K562 (cell line): ENCODE data around the gene SLC6A9. TPM values are rescaled to one million over a fixed set of nuclear protein-coding genes. Genes with fewer than 3 reads are reported as not detected.

Experiments
- CBX2 ChIP-seq: fragments of 200-600 bp; sonication (generic); IDR thresholded peaks from one replicate; pipeline ENCODE4 v1.6.1; 2012; ENCODE audit warnings: mild to moderate bottlenecking, low read length, inconsistent platforms; ENCODE audit not compliant: insufficient read depth, poor library complexity, severe bottlenecking
- CBX5 ChIP-seq: IDR thresholded peaks from 2 replicates; pipeline ENCODE4 v1.6.1; 2014; ENCODE audit warnings: low read depth, borderline replicate concordance
- CHD4 ChIP-seq: fragments of 200-600 bp; sonication (generic); IDR thresholded peaks from 3 replicates; pipeline ENCODE4 v1.6.1; 2012; ENCODE audit warnings: low read depth, mild to moderate bottlenecking, mixed read lengths, low read length, inconsistent platforms; ENCODE audit not compliant: insufficient read depth, insufficient replicate concordance, poor library complexity, severe bottlenecking
- CREM ChIP-seq: IDR thresholded peaks from 2 replicates; pipeline ENCODE4 v1.6.1; 2014; ENCODE audit warnings: antibody characterized with exemption, low read depth
- GABPB1 ChIP-seq: sonication (generic); formaldehyde crosslinking; IDR thresholded peaks from 2 replicates; pipeline ENCODE4 v1.8.0; 2022; ENCODE audit warnings: mild to moderate bottlenecking, missing genetic modification reagents
- HDAC2 ChIP-seq: fragments of 450-650 bp; IDR thresholded peaks from 2 replicates; pipeline ENCODE4 v1.6.1; 2016; ENCODE audit warnings: mild to moderate bottlenecking
- NONO ChIP-seq, 2 experiments: fragments of 200-400 bp in 1 of 2; fragments of 450-650 bp in 1 of 2; formaldehyde crosslinking in 1 of 2; IDR thresholded peaks; 2 replicates each; pipeline ENCODE4 v1.6.1; 2017; ENCODE audit warnings: low read depth in 2 of 2, mild to moderate bottlenecking in 2 of 2, moderate library complexity in 2 of 2, low read length in 1 of 2
- PTTG1 ChIP-seq: fragments of 450-650 bp; IDR thresholded peaks from 2 replicates; pipeline ENCODE4 v1.6.1; 2016; ENCODE audit warnings: low read depth, mild to moderate bottlenecking, missing genetic modification characterization, missing compliant biosample characterization
- ZNF766 ChIP-seq: fragments of 200-800 bp; sonication (Bioruptor generic); conservative IDR thresholded peaks from 2 replicates; pipeline ENCODE4 v1.6.1; 2016; ENCODE audit warnings: missing genetic modification characterization, missing compliant biosample characterization
- polyA plus RNA-seq, 8 experiments: library from polyadenylated mRNA; depleted of rRNA in 4 of 8; stranded (reverse) in 5 of 8; unstranded in 3 of 8; fragments of >200 nt; fragmentation: Nextera tagmentation in 2 of 8; fragmentation: Illumina TruSeq in 1 of 8; extraction: Ambion mirVana in 2 of 8; extraction: Trizol in 1 of 8; gene quantifications; 2 replicates each; pipeline versions ENCODE4 v1.2.1 to v1.2.3, GENCODE V29; 2011 to 2014; ENCODE audit warnings: inconsistent platforms in 1 of 8, missing spikeins in 1 of 8
- total RNA-seq, 7 experiments: library from RNA; depleted of rRNA in 6 of 7; stranded (reverse); fragments of >200 nt in 6 of 7; fragmentation: Illumina TruSeq in 2 of 7; extraction: Trizol in 2 of 7; gene quantifications; 2 replicates each; pipeline versions ENCODE4 v1.2.1 to v1.2.3, GENCODE V29; 2011 to 2021; ENCODE audit warnings: low replicate concordance in 1 of 7
- TF ChIP-seq, protein P1 (sequence below), 2 experiments: fragments of 450-650 bp in 1 of 2; sonication (generic) in 1 of 2; formaldehyde crosslinking in 1 of 2; IDR thresholded peaks; 2 replicates each; pipeline versions ENCODE4 v1.7.1 to v1.9.0; 2016 to 2022; ENCODE audit warnings: inconsistent platforms in 1 of 2, mild to moderate bottlenecking in 1 of 2, missing genetic modification reagents in 1 of 2
- TF ChIP-seq, protein P2 (sequence below): fragments of 250-450 bp; sonication (Bioruptor Pico); IDR thresholded peaks from 2 replicates; pipeline ENCODE4 v1.9.0; 2021; ENCODE audit warnings: mild to moderate bottlenecking
- TF ChIP-seq, protein P3 (sequence below): IDR thresholded peaks from 2 replicates; pipeline ENCODE4 v1.6.1; 2016; ENCODE audit warnings: missing genetic modification characterization, missing compliant biosample characterization
- TF ChIP-seq, protein P4 (sequence below): fragments of 200-800 bp; sonication (Bioruptor generic); IDR thresholded peaks from 2 replicates; pipeline ENCODE4 v1.6.1; 2017; ENCODE audit warnings: missing genetic modification characterization, missing compliant biosample characterization

SLC6A9 gene
- total and polyA plus RNA-seq, 9 of the 15 experiments (the other 6 are each of a cell fraction or from before 2014, with no cell fraction given) = 0.17 to 18.7 (median 2.9) TPM

DNA sequence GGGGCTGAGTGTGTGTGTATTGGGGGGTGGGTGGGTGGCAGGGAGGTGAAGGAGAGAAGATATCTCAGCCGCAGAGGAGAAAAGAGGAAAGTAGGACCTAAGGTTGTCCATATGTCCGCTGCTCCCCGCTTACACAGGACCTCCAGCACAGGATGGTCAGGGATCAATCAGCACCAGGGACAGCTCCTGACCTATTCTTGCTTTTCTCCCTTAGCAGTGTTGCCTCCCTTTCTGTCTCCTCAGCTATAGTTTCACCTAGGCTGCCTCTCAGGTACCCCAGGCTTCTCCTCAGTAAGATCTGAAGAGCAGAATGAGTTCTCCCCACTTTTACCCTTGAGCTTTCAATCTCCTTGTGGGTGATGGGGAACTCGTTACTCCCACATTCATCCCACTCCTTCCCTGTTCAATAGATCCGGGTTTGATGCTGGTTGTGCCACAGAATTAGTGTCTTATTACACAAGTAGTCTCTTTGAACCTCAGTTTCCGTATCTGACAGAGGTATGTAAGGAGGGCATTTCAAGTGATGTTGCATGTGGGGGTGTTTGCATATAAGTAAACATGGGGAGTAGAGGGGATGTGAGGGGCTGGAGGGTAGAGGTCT, 62.8 kb downstream of the SLC6A9 start (continued):
- TF ChIP-seq, protein P1, sequence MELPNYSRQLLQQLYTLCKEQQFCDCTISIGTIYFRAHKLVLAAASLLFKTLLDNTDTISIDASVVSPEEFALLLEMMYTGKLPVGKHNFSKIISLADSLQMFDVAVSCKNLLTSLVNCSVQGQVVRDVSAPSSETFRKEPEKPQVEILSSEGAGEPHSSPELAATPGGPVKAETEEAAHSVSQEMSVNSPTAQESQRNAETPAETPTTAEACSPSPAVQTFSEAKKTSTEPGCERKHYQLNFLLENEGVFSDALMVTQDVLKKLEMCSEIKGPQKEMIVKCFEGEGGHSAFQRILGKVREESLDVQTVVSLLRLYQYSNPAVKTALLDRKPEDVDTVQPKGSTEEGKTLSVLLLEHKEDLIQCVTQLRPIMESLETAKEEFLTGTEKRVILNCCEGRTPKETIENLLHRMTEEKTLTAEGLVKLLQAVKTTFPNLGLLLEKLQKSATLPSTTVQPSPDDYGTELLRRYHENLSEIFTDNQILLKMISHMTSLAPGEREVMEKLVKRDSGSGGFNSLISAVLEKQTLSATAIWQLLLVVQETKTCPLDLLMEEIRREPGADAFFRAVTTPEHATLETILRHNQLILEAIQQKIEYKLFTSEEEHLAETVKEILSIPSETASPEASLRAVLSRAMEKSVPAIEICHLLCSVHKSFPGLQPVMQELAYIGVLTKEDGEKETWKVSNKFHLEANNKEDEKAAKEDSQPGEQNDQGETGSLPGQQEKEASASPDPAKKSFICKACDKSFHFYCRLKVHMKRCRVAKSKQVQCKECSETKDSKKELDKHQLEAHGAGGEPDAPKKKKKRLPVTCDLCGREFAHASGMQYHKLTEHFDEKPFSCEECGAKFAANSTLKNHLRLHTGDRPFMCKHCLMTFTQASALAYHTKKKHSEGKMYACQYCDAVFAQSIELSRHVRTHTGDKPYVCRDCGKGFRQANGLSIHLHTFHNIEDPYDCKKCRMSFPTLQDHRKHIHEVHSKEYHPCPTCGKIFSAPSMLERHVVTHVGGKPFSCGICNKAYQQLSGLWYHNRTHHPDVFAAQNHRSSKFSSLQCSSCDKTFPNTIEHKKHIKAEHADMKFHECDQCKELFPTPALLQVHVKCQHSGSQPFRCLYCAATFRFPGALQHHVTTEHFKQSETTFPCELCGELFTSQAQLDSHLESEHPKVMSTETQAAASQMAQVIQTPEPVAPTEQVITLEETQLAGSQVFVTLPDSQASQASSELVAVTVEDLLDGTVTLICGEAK (IDR thresholded peaks at IDR 0.05) = 0 out of 2 replicates have a peak, but pooled peaks have one; percentile 22
- TF ChIP-seq, protein P1 (CRISPR knock-in tag; IDR thresholded peaks at IDR 0.05) = peak; percentile 48; the same call in 1 of the 2 replicates
- no peak for TF ChIP-seq CBX2
- TF ChIP-seq CBX5 = 0 out of 2 replicates have a peak, but pooled peaks have one; percentile 54
- TF ChIP-seq PTTG1 (tag) = no peak
- TF ChIP-seq, protein P2, sequence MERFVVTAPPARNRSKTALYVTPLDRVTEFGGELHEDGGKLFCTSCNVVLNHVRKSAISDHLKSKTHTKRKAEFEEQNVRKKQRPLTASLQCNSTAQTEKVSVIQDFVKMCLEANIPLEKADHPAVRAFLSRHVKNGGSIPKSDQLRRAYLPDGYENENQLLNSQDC (CRISPR knock-in tag) = no peak
- TF ChIP-seq, protein P3, sequence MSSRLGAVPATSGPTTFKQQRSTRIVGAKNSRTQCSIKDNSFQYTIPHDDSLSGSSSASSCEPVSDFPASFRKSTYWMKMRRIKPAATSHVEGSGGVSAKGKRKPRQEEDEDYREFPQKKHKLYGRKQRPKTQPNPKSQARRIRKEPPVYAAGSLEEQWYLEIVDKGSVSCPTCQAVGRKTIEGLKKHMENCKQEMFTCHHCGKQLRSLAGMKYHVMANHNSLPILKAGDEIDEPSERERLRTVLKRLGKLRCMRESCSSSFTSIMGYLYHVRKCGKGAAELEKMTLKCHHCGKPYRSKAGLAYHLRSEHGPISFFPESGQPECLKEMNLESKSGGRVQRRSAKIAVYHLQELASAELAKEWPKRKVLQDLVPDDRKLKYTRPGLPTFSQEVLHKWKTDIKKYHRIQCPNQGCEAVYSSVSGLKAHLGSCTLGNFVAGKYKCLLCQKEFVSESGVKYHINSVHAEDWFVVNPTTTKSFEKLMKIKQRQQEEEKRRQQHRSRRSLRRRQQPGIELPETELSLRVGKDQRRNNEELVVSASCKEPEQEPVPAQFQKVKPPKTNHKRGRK (tag) = no peak
- peak; percentile 62; the same call in 1 of the 2 replicates for TF ChIP-seq HDAC2
- TF ChIP-seq, protein P4, sequence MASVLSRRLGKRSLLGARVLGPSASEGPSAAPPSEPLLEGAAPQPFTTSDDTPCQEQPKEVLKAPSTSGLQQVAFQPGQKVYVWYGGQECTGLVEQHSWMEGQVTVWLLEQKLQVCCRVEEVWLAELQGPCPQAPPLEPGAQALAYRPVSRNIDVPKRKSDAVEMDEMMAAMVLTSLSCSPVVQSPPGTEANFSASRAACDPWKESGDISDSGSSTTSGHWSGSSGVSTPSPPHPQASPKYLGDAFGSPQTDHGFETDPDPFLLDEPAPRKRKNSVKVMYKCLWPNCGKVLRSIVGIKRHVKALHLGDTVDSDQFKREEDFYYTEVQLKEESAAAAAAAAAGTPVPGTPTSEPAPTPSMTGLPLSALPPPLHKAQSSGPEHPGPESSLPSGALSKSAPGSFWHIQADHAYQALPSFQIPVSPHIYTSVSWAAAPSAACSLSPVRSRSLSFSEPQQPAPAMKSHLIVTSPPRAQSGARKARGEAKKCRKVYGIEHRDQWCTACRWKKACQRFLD (CRISPR knock-in tag) = 0 out of 2 replicates have a peak, but pooled peaks have one; percentile 61
- TF ChIP-seq GABPB1 (CRISPR knock-in tag) = peak; percentile 66; the same call in 1 of the 2 replicates
- no peak for TF ChIP-seq CHD4
- TF ChIP-seq ZNF766 (CRISPR knock-in tag) = peak; percentile 73
- TF ChIP-seq CREM = 0 out of 2 replicates have a peak, but pooled peaks have one; percentile 28
- TF ChIP-seq NONO (IDR thresholded peaks at IDR 0.05; ENCODE audit: low read depth in 2 of 2, low read length in 1 of 2) = no peak
